WERI-Rb-1 (cell line): ENCODE data around the gene STYK1.

Experiments
- DNase-seq: peaks from one replicate; pipeline ENCODE4 v3.0.0-alpha.2; 2020
- H3K27ac ChIP-seq: fragments of 250-450 bp; sonication (Bioruptor Pico); 2 replicates; pipeline ENCODE4 v1.5.1; 2020; ENCODE audit warnings: mild to moderate bottlenecking, moderate library complexity
- H3K27me3 ChIP-seq: fragments of 250-450 bp; sonication (Bioruptor Pico); 2 replicates; pipeline ENCODE4 v1.5.1; 2021; ENCODE audit warnings: mild to moderate bottlenecking, low read depth, moderate library complexity; ENCODE audit not compliant: insufficient read depth, severe bottlenecking
- H3K36me3 ChIP-seq: fragments of 250-450 bp; sonication (Bioruptor Pico); 2 replicates; pipeline ENCODE4 v1.5.1; 2020; ENCODE audit warnings: mild to moderate bottlenecking, moderate library complexity
- H3K4me3 ChIP-seq: 2 replicates; pipeline ENCODE4 v1.5.1; 2011; ENCODE audit warnings: low read depth, mild to moderate bottlenecking, control low read depth, low read length
- H3K9me3 ChIP-seq: fragments of 250-450 bp; sonication (Bioruptor Pico); 2 replicates; pipeline ENCODE4 v1.5.1; 2021; ENCODE audit warnings: mild to moderate bottlenecking, moderate library complexity; ENCODE audit not compliant: severe bottlenecking
- TF ChIP-seq, protein P1 (sequence below): IDR thresholded peaks from 2 replicates; pipeline ENCODE4 v1.5.1; 2011; ENCODE audit warnings: low read depth, mild to moderate bottlenecking, control low read depth, inconsistent platforms, low read length

The STYK1 gene

DNA sequence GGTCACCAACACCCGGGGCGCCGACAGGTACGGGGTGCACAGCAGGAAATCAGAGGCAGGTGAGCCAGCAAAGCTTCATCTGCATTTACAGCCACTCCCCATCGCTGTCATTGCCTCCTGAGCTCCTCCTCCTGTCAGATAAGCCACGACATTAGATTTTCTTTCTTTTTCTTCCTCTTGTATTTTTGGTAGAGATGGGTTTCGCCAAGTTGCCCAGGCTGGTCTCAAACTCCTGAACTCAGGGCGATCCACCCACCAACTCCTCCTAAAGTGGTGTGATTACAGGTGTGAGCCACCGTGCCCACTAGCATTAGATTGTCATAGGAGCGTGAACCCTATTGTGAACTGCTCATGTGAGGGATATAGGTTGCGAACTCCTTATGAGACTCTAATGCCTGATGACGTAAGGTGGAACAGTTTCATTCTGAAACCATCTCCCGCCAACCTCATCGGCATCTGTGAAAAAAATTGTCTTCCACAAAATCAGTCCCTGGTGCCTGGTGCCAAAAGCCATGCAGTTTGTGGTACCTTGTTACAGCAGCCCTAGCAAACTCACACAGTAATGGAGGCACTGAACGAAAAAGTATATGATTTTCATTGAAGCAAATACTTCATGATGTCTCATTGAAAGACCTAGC, 1.5 kb downstream of the STYK1 start:
- Histone ChIP-seq H3K27ac (no peak overlapping the region), H3K9me3 (no peaks in the 10 kb centered on the region), H3K36me3 (no peaks in the 10 kb centered on the region), H3K27me3 (no peaks in the 10 kb centered on the region), H3K4me3 (no peak overlapping the region)
- TF ChIP-seq, protein P1, sequence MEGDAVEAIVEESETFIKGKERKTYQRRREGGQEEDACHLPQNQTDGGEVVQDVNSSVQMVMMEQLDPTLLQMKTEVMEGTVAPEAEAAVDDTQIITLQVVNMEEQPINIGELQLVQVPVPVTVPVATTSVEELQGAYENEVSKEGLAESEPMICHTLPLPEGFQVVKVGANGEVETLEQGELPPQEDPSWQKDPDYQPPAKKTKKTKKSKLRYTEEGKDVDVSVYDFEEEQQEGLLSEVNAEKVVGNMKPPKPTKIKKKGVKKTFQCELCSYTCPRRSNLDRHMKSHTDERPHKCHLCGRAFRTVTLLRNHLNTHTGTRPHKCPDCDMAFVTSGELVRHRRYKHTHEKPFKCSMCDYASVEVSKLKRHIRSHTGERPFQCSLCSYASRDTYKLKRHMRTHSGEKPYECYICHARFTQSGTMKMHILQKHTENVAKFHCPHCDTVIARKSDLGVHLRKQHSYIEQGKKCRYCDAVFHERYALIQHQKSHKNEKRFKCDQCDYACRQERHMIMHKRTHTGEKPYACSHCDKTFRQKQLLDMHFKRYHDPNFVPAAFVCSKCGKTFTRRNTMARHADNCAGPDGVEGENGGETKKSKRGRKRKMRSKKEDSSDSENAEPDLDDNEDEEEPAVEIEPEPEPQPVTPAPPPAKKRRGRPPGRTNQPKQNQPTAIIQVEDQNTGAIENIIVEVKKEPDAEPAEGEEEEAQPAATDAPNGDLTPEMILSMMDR = no peak
- no peak for DNase-seq

DNA sequence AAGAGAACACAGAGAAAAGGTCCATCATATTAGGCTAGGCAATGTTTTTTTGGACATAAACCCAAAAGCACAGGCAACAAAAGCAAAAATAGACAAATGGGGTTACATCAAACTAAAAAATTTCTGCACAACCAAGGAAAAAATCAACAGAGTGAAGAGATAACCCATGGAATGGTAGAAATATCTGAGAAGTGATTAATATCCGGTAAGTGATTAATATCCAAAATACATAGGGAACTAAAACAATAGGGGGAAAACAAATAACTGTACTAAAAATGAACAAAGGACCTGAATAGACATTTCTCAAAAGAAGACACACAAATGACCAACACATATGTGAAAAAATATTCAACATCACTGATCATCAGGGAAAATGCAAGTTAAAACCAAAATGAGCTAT, 4.3 kb downstream of the STYK1 start:
- H3K36me3 ChIP-seq = no peaks in the 10 kb centered on the region
- TF ChIP-seq, protein P1 = no peak
- H3K4me3 ChIP-seq = no peak overlapping the region
- no peaks in the 10 kb centered on the region for H3K27me3 ChIP-seq
- DNase-seq = no peak
- no peak overlapping the region for H3K27ac ChIP-seq
- H3K9me3 ChIP-seq = no peaks in the 10 kb centered on the region

GRCh38 chr12:10668526-10668925, 5.3 kb downstream of the STYK1 start:
- no peak overlapping the region for H3K4me3 ChIP-seq
- no peak overlapping the region for H3K27ac ChIP-seq
- H3K36me3 ChIP-seq = no peaks in the 10 kb centered on the region
- DNase-seq = no peak
- H3K27me3 ChIP-seq = no peaks in the 10 kb centered on the region
- H3K9me3 ChIP-seq = no peaks in the 10 kb centered on the region
- TF ChIP-seq, protein P1 = no peak

DNA sequence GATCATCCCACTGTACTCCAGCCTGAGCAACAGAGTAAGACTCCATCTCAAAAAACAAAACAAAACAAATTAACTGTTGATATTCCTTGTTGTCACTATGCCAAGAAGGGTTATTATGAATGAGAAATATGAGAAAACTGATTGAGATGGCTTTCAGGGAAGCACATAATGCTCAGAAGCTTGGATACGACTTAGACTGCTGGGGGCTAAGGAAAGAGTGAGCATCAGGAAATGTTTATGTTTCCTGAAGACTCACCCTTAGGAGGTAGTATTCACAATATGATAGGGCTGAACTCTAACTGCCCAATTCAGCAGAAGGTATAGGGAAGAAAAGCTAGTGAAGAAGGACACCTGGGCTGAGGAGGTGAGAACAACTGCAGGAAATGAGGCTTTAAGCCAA, 6.3 kb downstream of the STYK1 start:
- Histone ChIP-seq H3K4me3 (no peak overlapping the region), H3K36me3 (no peaks in the 10 kb centered on the region)

DNA sequence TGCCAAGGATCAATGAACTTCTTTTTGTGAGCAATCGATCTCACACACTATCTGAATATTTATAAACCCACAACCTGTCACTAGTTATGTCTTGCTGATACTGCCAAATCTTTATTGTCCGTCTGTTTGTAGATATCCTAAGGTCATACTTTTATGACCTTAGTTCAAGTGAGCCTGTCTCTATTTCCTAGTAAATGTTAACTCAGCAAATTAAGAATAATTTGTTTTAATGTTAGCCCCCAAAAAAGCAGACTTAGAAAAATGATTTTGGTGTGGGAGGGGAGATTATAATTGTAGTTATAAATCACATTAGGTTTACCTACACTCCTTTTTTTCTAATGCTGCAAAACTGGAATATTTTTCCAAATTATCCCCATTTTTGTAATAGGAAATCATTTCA, 9.4 kb downstream of the STYK1 start:
- H3K4me3 ChIP-seq = no peak overlapping the region
- H3K27ac ChIP-seq = no peak overlapping the region
- TF ChIP-seq, protein P1 = no peak
- no peak for DNase-seq
- H3K27me3 ChIP-seq = no peaks in the 10 kb centered on the region
- no peaks in the 10 kb centered on the region for H3K9me3 ChIP-seq
- H3K36me3 ChIP-seq = no peaks in the 10 kb centered on the region

More for the DNA sequence above, 6.3 kb downstream of the STYK1 start:
- Histone ChIP-seq H3K27me3 (no peaks in the 10 kb centered on the region), H3K27ac (no peak overlapping the region), H3K9me3 (no peaks in the 10 kb centered on the region)
- no peak for DNase-seq
- TF ChIP-seq, protein P1 = no peak

DNA sequence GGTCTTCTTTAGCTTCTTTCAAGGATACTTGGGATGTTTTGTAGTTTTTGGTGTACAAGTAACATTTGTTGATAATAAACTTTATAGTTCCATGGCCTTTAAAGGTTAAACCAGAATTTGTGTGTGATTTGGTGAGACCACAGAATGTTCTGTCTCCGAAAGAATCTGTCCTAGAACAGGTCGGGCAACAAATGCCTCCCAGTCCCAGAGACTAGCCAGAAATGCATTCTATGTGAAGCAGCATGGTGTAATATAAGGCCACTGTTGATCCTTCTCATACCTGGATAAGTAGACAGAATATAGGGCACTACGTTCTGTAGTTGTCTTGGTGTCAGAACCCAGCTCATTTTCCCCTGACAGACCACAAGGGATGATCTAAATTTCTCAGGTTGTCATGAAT, 10.0 kb downstream of the STYK1 start:
- no peaks in the 10 kb centered on the region for H3K27me3 ChIP-seq
- H3K36me3 ChIP-seq = no peaks in the 10 kb centered on the region
- no peak overlapping the region for H3K4me3 ChIP-seq
- TF ChIP-seq, protein P1 = no peak
- H3K27ac ChIP-seq = no peak overlapping the region
- no peak for DNase-seq
- no peaks in the 10 kb centered on the region for H3K9me3 ChIP-seq
